Measurements from ENCODE around the gene USP36. TPM values are rescaled to one million over a fixed set of nuclear protein-coding genes. Genes with fewer than 3 reads are reported as not detected.

The USP36 gene
- total and polyA plus RNA-seq, 9 of the 15 experiments (the other 6 are each of a cell fraction or from before 2014, with no cell fraction given) = 6.4 to 72.8 (median 22.5) TPM

DNA sequence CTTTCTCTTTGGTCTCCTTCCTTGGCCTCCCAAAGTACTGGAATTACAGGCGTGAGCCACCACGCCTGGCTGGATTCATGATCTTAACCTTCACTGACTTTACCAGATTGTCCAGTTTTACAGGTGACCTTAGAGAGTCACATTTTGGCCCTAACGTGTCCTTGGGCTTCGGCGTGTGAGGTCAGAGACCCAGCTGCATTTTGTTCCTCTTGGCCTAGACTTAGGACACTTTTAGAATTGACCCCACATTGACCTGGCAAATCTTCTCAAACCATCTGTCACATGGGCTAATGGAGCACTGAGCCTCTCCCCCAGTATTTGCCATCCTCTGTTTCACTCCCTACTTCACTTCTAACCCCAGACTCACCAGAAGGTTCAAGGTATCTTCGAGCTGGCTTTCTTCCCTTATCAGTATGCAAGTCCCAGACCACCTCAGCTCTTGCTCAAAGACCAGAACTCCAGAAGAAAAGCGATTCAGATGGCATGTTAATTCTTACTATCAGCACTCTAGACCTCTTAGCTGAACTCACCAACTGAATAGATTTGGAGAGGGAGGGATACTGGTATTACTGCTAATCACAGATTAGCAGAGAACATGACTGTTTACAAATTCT, 56.8 kb downstream of the USP36 start (continued):
- TF ChIP-seq, protein P1, sequence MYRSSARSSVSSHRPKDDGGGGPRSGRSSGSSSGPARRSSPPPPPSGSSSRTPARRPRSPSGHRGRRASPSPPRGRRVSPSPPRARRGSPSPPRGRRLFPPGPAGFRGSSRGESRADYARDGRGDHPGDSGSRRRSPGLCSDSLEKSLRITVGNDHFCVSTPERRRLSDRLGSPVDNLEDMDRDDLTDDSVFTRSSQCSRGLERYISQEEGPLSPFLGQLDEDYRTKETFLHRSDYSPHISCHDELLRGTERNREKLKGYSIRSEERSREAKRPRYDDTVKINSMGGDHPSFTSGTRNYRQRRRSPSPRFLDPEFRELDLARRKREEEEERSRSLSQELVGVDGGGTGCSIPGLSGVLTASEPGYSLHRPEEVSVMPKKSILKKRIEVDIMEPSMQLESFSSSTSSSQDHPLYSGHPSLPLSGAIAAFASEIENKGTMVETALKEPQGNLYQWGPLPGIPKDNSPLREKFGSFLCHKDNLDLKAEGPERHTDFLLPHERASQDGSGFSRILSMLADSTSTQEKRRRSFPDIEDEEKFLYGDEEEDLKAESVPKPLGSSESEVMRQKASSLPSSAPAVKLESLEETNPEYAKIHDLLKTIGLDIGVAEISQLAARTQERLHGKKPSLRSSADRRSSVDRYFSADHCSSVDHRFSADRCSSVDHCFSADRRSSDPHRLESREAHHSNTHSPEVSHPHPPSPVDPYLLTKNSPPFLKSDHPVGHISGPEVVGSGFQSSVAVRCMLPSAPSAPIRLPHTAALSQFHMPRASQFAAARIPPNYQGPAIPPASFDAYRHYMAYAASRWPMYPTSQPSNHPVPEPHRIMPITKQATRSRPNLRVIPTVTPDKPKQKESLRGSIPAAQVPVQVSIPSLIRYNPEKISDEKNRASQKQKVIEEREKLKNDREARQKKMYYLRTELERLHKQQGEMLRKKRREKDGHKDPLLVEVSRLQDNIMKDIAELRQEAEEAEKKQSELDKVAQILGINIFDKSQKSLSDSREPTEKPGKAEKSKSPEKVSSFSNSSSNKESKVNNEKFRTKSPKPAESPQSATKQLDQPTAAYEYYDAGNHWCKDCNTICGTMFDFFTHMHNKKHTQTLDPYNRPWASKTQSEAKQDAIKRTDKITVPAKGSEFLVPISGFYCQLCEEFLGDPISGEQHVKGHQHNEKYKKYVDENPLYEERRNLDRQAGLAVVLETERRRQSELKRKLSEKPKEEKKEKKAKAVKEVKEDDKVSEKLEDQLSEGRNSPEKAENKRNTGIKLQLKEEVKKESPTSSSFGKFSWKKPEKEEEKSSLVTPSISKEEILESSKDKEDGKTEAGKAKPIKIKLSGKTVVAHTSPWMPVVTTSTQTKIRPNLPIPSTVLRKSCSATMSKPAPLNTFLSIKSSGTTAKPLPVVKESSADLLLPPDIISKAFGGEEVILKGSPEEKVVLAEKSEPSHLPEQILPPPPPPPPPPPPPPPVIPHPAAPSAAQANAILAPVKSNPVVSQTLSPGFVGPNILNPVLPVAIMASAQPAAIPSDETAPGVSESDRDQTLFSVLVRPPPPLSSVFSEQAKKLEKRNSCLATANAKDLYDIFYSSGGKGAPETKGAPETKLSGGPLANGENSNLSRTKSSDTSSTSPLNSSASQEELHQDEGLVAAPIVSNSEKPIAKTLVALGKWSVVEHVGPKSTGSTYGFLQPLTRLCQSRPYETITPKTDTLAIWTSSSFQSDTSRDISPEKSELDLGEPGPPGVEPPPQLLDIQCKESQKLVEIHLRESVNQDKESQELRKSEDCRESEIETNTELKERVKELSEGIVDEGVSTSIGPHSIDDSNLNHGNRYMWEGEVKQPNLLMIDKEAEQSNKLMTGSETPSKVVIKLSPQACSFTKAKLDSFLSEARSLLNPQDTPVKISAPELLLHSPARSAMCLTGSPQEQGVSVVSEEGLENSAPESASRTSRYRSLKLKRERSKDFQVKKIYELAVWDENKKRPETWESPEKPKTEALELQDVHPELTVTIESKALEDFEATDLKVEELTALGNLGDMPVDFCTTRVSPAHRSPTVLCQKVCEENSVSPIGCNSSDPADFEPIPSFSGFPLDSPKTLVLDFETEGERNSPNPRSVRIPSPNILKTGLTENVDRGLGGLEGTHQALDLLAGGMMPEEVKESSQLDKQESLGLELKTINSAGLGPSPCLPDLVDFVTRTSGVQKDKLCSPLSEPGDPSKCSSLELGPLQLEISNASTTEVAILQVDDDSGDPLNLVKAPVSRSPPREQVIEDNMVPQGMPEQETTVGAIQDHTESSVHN (IDR thresholded peaks at IDR 0.05; ENCODE audit: borderline replicate concordance in 1 of 2, low read depth in 1 of 2) = no peak
- TF ChIP-seq, protein P2, sequence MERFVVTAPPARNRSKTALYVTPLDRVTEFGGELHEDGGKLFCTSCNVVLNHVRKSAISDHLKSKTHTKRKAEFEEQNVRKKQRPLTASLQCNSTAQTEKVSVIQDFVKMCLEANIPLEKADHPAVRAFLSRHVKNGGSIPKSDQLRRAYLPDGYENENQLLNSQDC (CRISPR knock-in tag; IDR thresholded peaks at IDR 0.05) = no peak
- no peak for TF ChIP-seq ZNF644 (tag; IDR thresholded peaks at IDR 0.05; ENCODE audit: low read depth)
- TF ChIP-seq RNF2 (IDR thresholded peaks at IDR 0.05) = peak; percentile 72; the same call in 1 of the 2 replicates
- TF ChIP-seq, protein P3, sequence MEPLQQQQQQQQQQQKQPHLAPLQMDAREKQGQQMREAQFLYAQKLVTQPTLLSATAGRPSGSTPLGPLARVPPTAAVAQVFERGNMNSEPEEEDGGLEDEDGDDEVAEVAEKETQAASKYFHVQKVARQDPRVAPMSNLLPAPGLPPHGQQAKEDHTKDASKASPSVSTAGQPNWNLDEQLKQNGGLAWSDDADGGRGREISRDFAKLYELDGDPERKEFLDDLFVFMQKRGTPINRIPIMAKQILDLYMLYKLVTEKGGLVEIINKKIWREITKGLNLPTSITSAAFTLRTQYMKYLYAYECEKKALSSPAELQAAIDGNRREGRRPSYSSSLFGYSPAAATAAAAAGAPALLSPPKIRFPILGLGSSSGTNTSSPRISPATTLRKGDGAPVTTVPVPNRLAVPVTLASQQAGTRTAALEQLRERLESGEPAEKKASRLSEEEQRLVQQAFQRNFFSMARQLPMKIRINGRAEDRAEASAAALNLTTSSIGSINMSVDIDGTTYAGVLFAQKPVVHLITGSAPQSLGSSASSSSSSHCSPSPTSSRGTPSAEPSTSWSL (CRISPR knock-in tag; IDR thresholded peaks at IDR 0.05; ENCODE audit: borderline replicate concordance) = no peak
- TF ChIP-seq MEIS2 (IDR thresholded peaks at IDR 0.05; ENCODE audit: partially characterized antibody) = no peak
- no peak for TF ChIP-seq HDAC8 (tag; IDR thresholded peaks at IDR 0.05)
- TF ChIP-seq FUS (optimal IDR thresholded peaks at IDR 0.05; ENCODE audit: low read depth, low read length) = no peak
- TF ChIP-seq, protein P4, sequence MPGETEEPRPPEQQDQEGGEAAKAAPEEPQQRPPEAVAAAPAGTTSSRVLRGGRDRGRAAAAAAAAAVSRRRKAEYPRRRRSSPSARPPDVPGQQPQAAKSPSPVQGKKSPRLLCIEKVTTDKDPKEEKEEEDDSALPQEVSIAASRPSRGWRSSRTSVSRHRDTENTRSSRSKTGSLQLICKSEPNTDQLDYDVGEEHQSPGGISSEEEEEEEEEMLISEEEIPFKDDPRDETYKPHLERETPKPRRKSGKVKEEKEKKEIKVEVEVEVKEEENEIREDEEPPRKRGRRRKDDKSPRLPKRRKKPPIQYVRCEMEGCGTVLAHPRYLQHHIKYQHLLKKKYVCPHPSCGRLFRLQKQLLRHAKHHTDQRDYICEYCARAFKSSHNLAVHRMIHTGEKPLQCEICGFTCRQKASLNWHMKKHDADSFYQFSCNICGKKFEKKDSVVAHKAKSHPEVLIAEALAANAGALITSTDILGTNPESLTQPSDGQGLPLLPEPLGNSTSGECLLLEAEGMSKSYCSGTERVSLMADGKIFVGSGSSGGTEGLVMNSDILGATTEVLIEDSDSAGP (CRISPR knock-in tag; IDR thresholded peaks at IDR 0.05) = no peak
- 0 out of 2 replicates have a peak, but pooled peaks have one; percentile 49 for TF ChIP-seq MTA3 (IDR thresholded peaks at IDR 0.05; ENCODE audit: borderline replicate concordance)
- no peak for TF ChIP-seq NR2F6 (CRISPR knock-in tag; IDR thresholded peaks at IDR 0.05)
- no peak for TF ChIP-seq CBX3 (IDR thresholded peaks at IDR 0.05; ENCODE audit: borderline replicate concordance in 1 of 2, low read length in 2 of 2)
- TF ChIP-seq GTF2F1 (IDR thresholded peaks at IDR 0.05; ENCODE audit: low read depth, low read length) = no peak
- TF ChIP-seq KAT2B (IDR thresholded peaks at IDR 0.05; ENCODE audit: low read depth, low read length) = no peak
- TF ChIP-seq ZFPM2 (CRISPR knock-in tag; IDR thresholded peaks at IDR 0.05) = no peak
- TF ChIP-seq FOXA3 (CRISPR knock-in tag; conservative IDR thresholded peaks at IDR 0.05 in 1 of 2, IDR thresholded peaks at IDR 0.05 in 1 of 2) = no peak
- no peak for TF ChIP-seq ADNP (tag; IDR thresholded peaks at IDR 0.05)

All from K562 (cell line).